Stomach (tissue), 9 donors: ENCODE measurements around the gene RPL39L. TPM values are rescaled to one million over a fixed set of nuclear protein-coding genes. Genes with fewer than 3 reads are reported as not detected.

Source experiments
- DNase-seq, 2 donors: peaks; one replicate each; pipeline versions ENCODE4 v3.0.0 to v3.0.0-alpha.2; 2013 to 2019
- H3K27ac ChIP-seq, 5 donors: fragments of 200-600 bp in 4 of 5; sonication (generic) in 4 of 5; one replicate each; pipeline ENCODE4 v1.5.1; 2013 to 2019; ENCODE audit warnings: mild to moderate bottlenecking in 1 of 5, moderate library complexity in 1 of 5
- H3K27me3 ChIP-seq, 3 donors: fragments of 200-600 bp; sonication (generic); one replicate each; pipeline ENCODE4 v1.5.1; 2017 to 2019; ENCODE audit warnings: mixed run types in 1 of 3
- H3K36me3 ChIP-seq, 4 donors: fragments of 200-600 bp; sonication (generic); 1 replicate in 3 of 4; 2 replicates in 1 of 4; pipeline ENCODE4 v1.5.1; 2016 to 2019
- H3K4me1 ChIP-seq, 4 donors: fragments of 200-600 bp; sonication (generic); one replicate each; pipeline ENCODE4 v1.5.1; 2016 to 2019
- H3K4me3 ChIP-seq, 4 donors: fragments of 200-600 bp; sonication (generic) in 3 of 4; one replicate each; pipeline ENCODE4 v1.5.1; 2016 to 2019; ENCODE audit warnings: mild to moderate bottlenecking in 1 of 4
- H3K9me3 ChIP-seq, 4 donors: fragments of 200-600 bp; sonication (generic); one replicate each; pipeline ENCODE4 v1.5.1; 2016 to 2019
- CTCF ChIP-seq, 7 experiments: fragments of 450-650 bp in 4 of 7; fragments of 200-600 bp in 3 of 7; sonication (generic) in 3 of 7; IDR thresholded peaks; one replicate each; pipeline ENCODE4 v1.5.1; 2016 to 2019; ENCODE audit warnings: antibody characterized with exemption in 7 of 7, control low read depth in 2 of 7, mild to moderate bottlenecking in 1 of 7
- EP300 ChIP-seq: sonication (generic); formaldehyde crosslinking; IDR thresholded peaks from one replicate; pipeline ENCODE4 v1.6.1; 2017; ENCODE audit warnings: antibody characterized with exemption
- POLR2A ChIP-seq, 4 donors: fragments of 450-650 bp; IDR thresholded peaks; one replicate each; pipeline ENCODE4 v1.6.1; 2016; ENCODE audit warnings: antibody characterized with exemption in 4 of 4, control low read depth in 2 of 4, mild to moderate bottlenecking in 1 of 4, moderate library complexity in 1 of 4
- POLR2AphosphoS5 ChIP-seq, 3 donors: sonication (generic); formaldehyde crosslinking; IDR thresholded peaks; one replicate each; pipeline ENCODE4 v1.6.1; 2016; ENCODE audit warnings: antibody characterized with exemption in 3 of 3
- WGBS, 5 donors: extraction: QIAGEN DNeasy Blood & Tissue Kit in 3 of 5; methylation state at CpG; one replicate each; pipeline versions ENCODE4 v1.1.5 to v1.1.7; 2013 to 2018; 5-methylcytosine and 5-hydroxymethylcytosine counted together
- intact Hi-C: fragments of 100-400 bp; cut with DNase I; formaldehyde crosslinking; loops from one replicate; pipeline ENCODE4 v1.15.1; 2023; ENCODE audit warnings: low total_unique reads
- polyA plus RNA-seq, 3 donors: library from polyadenylated mRNA; stranded (reverse); fragments of 200-250 nt; gene quantifications; one replicate each; pipeline ENCODE4 v1.2.3, GENCODE V29; 2013
- total RNA-seq, 5 donors: library from RNA; depleted of rRNA; stranded (reverse); fragments of >200 nt; gene quantifications; one replicate each; pipeline versions ENCODE4 v1.1.0 to v1.2.3, GENCODE V29; 2014 to 2016
- donor health status: healthy with polysubstance abuse.
- donor health status: Bipolar disorder and iron deficiency.
- donor health status: healthy.

Gene RPL39L
- total and polyA plus RNA-seq, 8 donors: 2.0 to 13.7 (median 4.8) TPM; not detected in 1

- Histone ChIP-seq H3K4me3 (no peak overlapping the region), H3K27me3 (no peaks in the 10 kb centered on the region), H3K9me3 (no peaks in the 10 kb centered on the region), H3K4me1 (no peaks in the 10 kb centered on the region), H3K36me3 (no peaks in the 10 kb centered on the region), H3K27ac (no peak overlapping the region)
- DNase-seq: no peak
- no peak for TF ChIP-seq CTCF (IDR thresholded peaks at IDR 0.05)
- no peak for TF ChIP-seq POLR2AphosphoS5 (IDR thresholded peaks at IDR 0.05)
- intact Hi-C loops: no loop called here
- WGBS, 5 donors: 85 to 97% (median 95%) methylated on average over 2 of the region's 2 CpGs
Observed at GRCh38 chr3:187120326-187120725, 19.0 kb downstream of the RPL39L start.

GRCh38 chr3:187114511-187114910 is 24.8 kb downstream of the RPL39L start:
- no peaks in the 10 kb centered on the region for H3K4me1 ChIP-seq
- WGBS, 5 donors: 87 to 98% (median 88%) methylated on average over 2 of the region's 2 CpGs
- no peaks in the 10 kb centered on the region for H3K9me3 ChIP-seq
- DNase-seq: no peak
- TF ChIP-seq POLR2AphosphoS5 (IDR thresholded peaks at IDR 0.05) (no peak), CTCF (IDR thresholded peaks at IDR 0.05) (no peak), POLR2A (IDR thresholded peaks at IDR 0.05) (no peak), EP300 (no peak)
- no peaks in the 10 kb centered on the region for H3K27me3 ChIP-seq
- H3K27ac ChIP-seq: no peak overlapping the region
- no peak overlapping the region for H3K4me3 ChIP-seq
- no peaks in the 10 kb centered on the region for H3K36me3 ChIP-seq
- intact Hi-C loops: no loop called here

GRCh38 chr3:187112934-187113793 is 26.1 kb downstream of the RPL39L start:
- no peaks in the 10 kb centered on the region for H3K27me3 ChIP-seq
- H3K9me3 ChIP-seq: no peaks in the 10 kb centered on the region
- DNase-seq: peak in 1 of 2 donors; percentile 31
- H3K4me1 ChIP-seq: no peaks in the 10 kb centered on the region
- no peaks in the 10 kb centered on the region for H3K36me3 ChIP-seq
- peak in 5 of 7 experiments; percentile 13 to 54 (median 43) for TF ChIP-seq CTCF (IDR thresholded peaks at IDR 0.05)
- no peak for TF ChIP-seq POLR2A (IDR thresholded peaks at IDR 0.05)
- H3K4me3 ChIP-seq: no peak overlapping the region
- H3K27ac ChIP-seq: no peak overlapping the region
- 29 to 43% (median 33%) methylated on average over 2 of the region's 2 CpGs for WGBS, 5 donors
- intact Hi-C loops: no loop called here

DNA sequence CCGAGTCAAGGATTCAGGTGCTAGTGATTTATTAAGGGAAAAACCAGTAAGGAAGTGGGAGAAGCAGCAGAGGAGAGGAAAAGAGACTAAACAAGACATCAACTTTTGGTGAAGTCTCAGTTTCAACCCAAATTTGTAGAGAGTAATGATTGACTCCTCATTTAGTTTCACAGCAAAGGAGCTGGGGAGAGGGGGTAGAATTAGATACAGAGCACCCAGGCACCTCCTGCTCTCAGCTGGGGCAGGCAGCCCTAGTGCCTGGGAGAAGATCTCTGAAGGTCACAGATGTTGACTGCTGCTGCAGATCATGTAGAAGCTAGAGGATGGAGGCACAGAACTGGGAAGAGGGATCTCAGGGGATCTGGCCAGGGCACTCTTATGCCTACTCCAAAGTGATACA is 29.1 kb downstream of the RPL39L start:
- intact Hi-C loops: no loop called here
- H3K36me3 ChIP-seq: no peaks in the 10 kb centered on the region
- WGBS, 5 donors: 71 to 95% (median 86%) methylated on average over 1 of the region's 1 CpG
- no peak for DNase-seq
- H3K9me3 ChIP-seq: no peaks in the 10 kb centered on the region
- H3K27me3 ChIP-seq: no peaks in the 10 kb centered on the region
- H3K4me3 ChIP-seq: no peak overlapping the region
- TF ChIP-seq EP300 (no peak), POLR2A (IDR thresholded peaks at IDR 0.05) (no peak), CTCF (IDR thresholded peaks at IDR 0.05) (no peak), POLR2AphosphoS5 (IDR thresholded peaks at IDR 0.05) (no peak)
- no peak overlapping the region for H3K27ac ChIP-seq
- H3K4me1 ChIP-seq: no peaks in the 10 kb centered on the region
